HG02840 (cell line): ENCODE results near the gene SRGN.

Experiments
- ATAC-seq: cut with Tn5 transposase; IDR thresholded peaks from one replicate; pipeline ENCODE4 v1.9.1; 2021; ENCODE audit warnings: mild to moderate bottlenecking, moderate library complexity, moderate number of reproducible peaks; ENCODE audit not compliant: unreplicated experiment, low FRiP score

SRGN gene

DNA sequence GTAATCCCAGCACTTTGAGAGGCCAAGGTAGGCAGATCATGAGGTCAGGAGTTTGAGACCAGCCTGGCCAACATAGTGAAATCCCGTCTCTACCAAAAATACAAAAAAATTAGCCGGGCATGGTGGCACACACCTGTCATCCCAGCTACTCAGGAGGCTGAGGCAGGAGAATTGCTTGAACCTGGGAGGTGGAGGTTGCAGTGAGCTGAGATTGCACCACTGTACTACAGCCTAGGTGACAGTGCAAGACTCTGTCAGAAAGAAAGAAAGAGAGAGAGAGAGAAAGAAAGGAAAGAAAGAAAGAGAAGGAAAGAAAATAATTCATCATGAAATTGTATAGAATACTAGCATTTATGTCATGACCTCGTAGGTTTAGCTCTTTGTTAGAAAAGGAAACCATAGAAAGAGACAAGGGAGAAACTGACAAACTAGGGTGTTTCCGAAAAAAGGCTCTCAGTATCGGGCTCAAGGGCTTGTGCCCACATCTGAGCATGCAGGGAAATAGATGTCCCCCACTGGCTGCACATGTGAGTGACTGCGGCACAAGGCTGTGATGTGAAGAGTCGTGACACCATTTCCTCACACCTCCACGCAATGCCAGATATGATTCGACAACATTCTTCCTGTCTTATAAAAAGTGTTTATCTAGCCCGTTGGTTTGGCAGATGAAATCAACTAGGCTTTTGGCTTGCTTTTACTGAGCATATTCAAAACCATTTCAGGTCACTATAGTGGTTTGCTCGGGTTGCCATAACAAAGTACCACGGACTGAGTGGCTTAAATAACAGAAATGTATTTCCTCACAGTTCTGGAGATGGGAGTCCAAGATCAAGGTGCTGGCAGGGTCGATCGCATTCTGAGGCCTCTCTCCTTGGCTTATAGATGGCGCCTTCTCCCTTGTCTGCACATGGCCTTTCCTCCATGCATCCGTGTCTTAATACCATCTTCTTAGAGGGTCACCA lies 2.0 kb downstream of the SRGN start:
- ATAC-seq, result no peak

DNA sequence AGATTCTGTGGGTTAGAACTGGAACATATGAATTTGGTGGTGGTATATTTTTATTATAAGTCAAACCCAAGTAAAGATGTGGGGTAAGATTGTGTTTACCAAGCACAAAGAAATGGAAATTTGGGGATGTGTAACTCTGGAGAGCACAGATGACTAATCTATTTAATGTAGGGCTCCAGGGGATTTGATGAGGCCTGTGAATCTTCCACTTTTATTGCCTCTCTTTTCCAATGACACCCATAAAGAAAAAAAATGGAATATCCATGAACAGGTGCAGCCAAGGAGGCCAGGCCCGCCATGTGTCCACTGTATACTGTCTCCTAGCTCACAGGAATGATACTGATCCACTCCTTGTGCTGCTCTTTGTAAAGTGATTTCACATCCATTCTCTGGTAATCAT lies 2.8 kb downstream of the SRGN start:
- ATAC-seq, result no peak

DNA sequence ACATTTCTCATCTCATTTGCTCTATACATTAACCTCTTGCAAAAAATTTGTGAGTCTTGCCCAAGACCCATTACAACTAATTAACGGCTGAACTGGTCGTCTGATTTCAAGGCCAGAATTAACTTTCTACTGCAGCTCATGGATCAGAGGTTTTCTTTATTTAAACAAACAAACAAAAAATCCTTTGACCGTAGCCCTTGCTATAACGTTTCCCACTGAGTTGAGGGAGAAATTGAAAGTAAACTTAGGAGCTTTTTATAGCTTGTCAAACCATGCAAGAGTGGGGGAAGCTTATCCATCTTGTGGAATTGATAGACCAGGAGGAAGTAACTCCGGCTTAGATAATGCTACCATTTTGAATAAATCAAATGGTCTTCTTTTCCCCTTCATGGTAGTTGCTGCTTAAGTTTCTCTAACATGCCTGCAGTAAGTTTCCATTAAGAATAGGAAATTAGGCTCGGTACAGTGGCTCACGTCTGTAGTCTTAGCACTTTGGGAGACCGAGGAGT lies 3.3 kb downstream of the SRGN start:
- ATAC-seq, result no peak

DNA sequence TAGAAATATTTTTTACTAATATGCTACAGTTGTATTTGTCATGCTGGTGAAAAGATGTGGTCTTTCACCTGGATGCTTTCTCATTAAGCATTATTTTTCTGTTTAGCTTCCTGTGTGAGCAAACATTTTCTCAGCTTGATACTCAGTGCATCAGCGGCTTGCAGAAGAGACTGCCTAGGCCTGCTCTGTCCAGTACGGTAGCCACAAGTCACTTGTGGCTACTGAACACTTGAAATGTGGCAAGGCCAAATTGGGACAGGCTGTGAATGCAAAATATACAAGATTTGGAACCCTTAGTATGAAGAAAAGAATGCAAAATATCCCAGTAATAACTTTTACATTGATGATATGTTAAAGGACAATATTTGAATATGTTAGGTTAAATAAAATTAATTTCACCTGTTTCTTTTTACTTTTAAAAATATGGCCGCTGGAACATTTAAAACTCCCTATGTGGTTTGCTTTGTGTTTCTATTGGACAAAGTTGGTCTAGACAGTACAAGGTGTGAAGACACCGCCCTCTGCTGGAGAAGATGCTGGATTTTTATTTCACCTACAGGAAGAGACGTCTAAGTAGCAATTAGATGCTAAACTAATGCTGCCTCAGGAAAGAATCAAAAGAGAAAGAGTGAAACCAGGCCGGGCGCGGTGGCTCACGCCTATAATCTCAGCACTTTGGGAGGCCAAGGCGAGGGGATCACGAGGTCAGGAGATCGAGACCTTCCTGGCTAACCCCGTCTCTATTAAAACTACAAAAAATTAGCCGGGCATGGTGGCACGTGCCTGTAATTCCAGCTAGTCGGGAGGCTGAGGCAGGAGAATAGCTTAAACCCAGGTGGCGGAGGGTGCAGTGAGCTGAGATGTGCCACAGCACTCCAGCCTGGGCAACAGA lies 5.3 kb downstream of the SRGN start:
- no peak for ATAC-seq

DNA sequence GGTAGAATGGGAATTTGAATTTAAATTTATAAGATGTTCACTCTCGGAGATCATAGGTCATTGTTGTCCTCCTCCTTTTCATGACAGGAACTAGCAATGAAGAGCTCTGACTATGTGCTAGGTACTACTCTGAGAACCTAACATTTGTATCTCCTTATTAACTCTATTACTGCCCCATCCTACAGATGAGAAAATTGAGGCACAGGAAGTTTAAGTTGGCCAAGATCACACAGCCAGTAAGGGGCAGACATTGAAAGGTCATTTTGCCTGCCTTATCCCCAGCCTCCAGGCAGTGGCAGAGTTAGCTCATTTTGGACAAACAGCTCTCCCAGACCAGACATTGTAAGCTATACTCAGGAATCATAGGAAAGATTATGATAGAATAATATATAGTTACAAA lies 6.0 kb downstream of the SRGN start:
- ATAC-seq, result no peak

DNA sequence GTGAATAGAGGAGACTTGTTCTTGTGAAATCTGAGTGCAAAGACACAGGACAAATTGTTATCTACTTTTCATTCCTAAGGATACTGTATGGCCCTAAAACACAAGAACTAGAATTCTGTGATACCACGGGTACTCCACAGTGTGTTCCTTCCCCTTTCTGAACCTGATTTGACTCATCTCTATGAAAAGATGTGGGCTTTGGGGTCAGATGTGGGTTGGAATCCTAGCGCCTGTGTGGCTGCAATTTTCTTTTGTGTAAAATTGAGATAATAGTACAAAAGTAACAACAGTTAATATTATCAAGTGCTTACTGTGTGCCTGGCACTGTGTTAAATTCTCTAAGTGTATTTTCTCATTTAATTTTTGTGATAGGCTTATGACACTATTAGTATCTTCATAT lies 8.1 kb downstream of the SRGN start:
- ATAC-seq, result no peak

DNA sequence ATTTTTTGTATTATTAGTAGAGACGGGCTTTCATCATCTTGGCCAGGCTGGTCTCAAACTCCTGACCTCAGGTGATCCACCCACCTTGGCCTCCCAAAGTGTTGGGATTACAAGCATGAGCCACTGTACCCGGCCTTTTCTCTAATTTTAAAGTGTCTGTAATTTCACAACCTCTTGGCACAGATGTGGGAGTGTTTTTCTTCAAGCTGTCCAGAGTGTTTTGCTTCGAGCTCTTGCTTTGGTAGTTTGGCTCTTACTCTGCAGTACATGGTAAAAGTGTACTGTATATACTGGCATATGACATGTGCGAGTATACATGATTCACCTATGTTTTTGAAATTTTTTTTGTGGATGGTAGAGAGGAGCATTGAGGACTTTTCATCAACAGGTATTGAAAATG lies 9.8 kb downstream of the SRGN start:
- ATAC-seq, result no peak

DNA sequence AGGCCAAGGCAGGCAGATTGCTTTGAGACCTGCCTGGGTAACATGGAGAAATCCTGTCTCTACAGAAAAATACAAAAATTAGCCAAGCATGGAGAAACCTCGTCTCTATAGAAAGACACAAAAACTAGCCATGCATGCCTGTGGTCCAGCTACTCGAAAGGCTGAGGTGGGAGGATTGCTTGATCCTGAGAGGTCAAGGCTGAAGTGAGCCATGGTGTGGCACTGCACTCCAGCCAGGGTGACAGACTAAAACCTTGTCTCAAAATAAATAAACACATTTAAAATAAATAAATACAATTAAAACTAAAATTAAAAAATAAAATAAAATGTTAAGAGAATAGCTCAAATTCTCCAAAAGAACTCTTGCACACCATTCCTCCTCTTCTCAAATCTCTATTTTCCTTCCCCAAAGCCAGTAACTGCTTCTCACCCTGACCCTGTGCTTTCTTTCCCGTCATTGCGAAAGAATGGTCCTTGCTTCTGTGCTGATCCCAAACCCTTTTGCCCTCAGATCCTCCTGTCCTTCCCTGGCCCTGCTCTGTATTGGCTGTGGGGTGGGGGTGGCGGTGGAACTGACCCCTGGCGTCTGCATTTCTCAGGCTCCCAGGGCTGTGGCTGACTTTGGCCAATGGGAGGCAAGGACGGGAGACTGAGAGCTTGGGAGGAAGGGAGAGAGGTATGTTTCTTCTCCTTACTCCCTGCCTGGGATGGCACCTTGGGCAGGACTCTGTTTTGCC lies 12.4 kb downstream of the SRGN start:
- no peak for ATAC-seq

DNA sequence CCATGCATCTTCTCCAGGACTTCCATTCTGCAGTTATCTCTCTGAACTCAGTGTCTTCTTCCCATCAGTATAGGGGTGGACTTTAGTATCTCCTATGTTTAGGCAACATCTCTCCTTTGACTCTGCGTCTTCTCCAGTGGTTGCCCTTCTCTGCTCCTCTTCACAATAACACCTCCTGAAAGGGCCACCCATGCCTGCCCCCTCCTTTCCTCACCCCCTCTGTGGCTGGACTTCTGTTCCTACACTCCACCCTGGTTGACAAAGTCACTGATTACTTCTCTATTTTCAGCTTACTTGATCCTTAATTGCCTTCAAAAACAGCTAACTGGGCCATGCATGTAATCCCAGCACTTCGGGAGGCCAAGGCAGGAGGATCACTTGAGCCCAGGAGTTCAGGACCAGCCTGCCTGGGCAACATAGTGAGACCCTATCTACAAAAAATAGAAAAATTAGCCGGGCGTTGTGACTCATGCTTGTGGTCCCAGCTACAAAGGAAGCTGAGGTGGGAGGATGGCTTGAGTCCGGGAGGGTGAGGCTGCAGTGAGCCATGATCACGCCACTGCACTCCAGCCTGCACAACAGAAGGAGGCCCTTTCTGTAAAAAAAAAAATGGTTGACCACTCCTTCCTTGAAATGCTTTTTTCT lies 13.7 kb downstream of the SRGN start:
- no peak for ATAC-seq

DNA sequence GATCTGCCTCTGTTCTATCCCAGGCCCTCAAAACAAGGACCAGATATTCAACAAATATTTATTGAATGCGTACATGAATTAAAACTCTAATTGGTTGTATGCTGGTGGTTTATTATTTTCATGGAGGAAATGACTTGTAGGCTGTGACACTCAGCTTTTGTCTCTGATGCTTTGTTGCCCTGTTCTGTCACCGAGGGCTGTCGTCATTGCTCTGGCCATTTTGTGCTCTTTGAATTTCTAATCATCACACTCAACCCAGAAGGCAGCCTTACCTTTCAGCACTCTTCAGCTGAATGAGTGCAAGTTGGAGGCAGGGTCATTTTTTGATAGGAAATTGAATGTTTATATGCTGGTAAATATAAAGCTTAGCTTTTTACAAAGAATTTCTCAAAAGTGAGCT lies 14.5 kb downstream of the SRGN start:
- no peak for ATAC-seq

DNA sequence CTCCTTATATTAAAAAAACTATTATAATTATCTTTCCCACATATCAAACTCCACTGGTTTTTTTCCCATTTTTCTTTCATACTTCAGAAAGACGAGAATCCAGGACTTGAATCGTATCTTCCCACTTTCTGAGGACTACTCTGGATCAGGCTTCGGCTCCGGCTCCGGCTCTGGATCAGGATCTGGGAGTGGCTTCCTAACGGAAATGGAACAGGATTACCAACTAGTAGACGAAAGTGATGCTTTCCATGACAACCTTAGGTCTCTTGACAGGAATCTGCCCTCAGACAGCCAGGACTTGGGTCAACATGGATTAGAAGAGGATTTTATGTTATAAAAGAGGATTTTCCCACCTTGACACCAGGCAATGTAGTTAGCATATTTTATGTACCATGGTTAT lies 15.9 kb downstream of the SRGN start:
- ATAC-seq, result no peak

DNA sequence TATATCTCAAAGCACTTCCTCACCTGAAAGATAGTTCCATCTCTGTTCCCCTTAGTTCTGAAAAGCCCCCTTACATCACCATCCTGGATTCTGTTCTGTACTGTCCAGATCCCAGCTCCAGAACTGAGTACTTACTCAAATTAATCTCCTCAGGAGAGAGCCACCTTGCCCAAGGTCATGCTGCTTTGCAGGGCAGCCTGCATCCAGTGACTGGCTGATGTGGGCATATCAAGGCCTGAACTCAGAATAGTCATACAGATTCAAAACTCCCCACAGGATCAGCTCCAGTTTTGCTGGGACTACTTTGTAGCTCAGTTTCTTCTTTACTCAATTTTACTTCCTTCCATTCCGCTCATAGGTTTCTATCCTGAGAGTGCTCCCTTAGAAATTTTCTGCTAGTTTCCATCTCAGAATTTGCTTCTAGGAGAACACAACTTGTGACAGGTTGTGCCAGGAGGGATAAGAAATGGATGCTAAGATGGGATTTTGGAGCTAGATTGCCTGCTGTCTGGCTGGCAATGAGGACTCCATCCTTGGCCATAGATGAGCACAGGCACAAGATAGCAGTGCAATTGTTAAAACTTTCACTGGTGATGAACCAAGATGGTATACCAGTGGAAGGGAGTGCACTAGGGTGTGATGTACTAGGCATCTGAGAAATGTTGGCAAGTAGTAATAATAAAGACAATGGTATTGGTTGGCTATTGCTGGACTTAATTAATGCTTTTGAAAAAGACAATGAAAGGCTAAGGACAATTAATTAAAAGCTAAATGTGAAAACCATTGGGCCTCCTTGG lies 17.3 kb downstream of the SRGN start:
- no peak for ATAC-seq

DNA sequence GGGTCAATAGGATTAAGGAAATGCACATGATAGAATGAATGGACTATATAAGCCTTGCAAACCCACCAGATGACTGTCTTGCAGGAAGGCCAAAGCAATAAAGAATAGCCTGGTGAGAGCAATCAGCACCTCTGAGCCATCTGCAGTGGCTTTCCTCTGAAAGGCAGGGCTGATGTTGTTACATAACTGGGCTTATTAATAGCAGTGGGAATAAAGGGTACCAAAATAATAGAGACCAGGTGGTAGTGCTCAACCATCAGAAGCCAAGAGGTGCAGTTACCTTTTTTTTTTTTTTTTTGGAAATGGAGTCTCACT lies 19.2 kb downstream of the SRGN start:
- ATAC-seq, result no peak

DNA sequence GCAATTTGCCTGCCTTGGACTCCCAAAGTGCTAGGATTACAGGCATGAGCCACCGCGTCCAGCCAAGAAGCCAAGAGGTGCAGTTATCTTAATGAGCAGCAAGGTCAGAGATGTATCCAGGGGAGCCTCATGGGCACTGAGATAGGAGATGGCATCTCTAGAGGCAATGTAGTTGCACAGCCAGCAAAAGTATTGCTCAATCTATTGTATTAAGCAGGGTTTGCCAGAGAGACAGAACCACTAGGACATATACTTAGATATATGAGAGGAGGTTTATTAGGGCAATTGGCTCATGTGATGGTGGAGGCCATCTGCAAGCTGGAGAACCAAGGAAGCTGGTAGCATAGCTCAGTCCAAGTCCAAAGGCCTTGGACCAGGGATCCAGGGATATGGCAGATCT lies 19.8 kb downstream of the SRGN start:
- ATAC-seq, result no peak

DNA sequence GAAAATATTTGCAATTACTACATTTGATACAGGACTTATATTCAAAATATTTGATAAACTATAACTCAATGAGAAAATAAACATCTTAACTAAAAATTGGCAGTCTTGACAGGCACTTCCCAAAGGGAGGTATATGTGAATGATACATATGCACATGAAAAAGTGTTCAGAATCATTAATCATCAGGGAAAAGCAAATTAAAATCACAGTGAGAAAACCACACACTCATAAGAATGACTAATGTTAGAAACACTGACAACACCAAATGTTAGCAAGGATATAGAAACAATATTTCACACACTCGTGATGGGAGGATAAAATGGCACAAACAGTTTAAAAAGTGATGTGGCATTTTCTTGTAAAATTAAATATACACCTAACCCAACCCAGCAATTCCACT lies 32.0 kb downstream of the SRGN start:
- ATAC-seq, result no peak

DNA sequence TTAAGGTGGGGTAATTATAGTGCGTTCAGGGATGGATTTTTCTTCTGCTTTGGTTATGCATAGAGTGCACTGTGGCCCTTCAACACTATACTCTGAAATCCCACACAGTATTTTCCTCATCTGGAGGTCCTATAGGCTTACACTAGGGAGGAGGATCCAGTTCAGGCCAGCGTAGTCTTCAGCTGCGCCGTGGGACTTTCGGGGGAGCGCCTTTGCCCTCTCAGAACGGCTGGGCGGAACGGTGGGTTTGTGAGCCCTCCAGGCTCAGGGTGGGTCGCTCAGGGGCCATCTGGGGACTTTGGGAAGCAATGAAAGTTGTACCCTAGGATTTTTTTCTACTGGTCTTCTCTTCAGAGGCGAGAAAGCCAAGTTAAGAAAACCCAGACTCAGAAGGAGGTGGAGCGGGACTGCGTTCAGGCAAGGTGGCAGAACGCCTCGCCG lies 35.4 kb downstream of the SRGN start:
- ATAC-seq, result peak; percentile 21

DNA sequence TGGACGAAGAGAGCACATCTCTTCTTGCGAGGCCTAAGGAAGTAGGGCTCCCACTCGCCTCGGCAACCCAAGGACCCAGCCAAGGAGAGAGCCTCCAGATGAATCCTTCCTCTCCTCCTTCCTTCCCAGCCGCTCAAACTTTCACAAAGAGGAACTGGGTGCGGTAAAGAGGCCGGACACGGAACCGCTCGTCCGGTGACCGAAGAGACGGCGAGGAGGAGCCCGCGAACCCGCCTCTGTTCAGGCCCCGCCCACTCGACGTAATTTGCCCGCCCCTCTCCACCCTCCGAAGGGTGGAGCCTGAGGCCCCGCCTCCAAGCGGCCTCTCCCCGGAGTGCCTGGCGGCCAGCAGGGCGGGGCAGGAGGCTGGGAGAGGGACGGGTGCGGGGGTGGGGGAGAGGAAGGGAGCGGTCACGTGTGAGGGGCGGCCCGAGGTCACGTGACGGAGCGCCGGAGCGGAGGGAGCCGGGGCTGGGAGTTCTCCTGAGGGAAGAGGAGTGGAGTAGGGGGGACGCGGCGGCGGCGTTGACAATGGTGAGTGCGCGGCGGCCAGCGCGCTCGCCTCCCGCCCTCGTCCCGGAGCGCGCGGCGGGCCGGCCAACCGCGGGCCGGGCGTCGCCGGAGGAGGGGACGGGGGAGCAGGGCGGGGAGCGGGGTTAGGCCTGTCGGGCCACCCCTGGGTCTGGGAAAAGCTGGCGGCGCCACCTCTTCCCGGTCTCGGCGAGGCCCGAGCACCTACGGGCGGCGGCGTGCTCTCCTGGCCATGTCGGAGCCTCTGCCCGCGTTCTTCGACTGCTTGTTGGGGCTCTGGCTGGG lies 36.1 kb downstream of the SRGN start, which contains the start of gene VPS26A:
TSS of gene VPS26A (plus strand) at position 432 of the 816 bp plus-strand sequence. CDS start at position 532, 100 bp downstream.
- ATAC-seq, result peak; percentile 87

DNA sequence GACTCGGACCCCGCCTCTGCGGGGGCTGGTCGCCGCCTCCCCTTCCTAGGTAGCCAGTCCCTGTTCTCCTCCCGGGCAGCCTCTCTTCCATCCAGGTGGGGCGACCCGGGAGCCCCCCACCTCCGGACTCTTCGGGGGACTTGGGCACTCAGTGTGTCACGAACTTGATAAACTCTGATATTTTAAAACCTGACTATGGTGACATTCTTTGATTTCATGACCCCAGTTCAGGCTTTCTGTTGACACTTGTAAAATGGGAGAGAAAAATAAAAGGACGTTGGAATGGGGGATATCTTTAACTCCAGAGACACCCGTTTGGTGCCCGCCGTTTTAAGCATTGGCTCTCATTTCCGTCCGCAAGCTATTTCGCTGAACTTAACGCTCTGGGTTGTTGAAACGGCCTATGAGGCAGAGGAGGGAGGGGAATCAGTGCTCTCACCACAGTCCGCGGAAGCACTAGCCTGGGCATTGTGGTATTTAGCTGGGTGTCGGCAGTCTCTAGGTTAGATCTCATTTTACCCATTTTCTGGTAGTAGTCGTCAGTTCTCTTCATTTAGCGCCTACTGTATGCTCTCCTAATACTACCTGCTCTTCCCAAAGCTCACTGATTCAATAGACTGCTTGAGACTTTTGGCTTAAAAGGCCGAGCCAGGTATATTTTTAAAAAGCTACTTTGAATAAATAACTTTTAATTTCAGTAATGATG lies 36.8 kb downstream of the SRGN start:
- ATAC-seq, result peak; percentile 16
